ENCODE data around the gene ST7.
"Not testable (repeated sequence)": the region's sequence is repeated elsewhere in the genome, so short reads cannot be mapped to it uniquely, and the experiment has no call there.

The ST7 gene, protein sequence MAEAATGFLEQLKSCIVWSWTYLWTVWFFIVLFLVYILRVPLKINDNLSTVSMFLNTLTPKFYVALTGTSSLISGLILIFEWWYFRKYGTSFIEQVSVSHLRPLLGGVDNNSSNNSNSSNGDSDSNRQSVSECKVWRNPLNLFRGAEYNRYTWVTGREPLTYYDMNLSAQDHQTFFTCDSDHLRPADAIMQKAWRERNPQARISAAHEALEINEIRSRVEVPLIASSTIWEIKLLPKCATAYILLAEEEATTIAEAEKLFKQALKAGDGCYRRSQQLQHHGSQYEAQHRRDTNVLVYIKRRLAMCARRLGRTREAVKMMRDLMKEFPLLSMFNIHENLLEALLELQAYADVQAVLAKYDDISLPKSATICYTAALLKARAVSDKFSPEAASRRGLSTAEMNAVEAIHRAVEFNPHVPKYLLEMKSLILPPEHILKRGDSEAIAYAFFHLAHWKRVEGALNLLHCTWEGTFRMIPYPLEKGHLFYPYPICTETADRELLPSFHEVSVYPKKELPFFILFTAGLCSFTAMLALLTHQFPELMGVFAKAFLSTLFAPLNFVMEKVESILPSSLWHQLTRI

DNA sequence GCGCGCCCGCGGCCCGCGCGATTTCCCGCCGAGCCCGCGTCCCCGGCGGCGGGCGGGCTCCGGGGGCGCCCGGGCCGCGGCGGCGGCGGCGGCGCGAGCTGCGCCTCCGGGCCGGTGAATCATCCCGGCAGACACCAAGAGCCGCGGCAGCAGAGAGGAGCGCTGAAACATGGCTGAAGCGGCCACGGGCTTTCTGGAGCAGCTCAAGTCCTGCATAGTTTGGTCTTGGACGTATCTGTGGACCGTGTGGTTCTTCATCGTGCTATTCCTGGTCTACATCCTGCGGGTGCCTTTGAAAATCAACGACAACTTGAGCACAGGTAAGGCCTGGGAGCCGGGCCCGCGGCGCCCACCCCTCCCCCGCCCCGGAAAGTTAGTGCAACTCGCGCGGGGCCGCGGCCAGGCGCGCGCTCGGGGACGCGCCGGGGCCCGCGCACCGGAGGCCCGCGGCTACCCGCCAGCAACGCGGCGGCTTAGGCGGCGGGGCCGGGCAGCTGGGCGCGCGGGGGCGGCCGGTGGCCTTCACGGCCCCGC, at the start of gene ST7:
ST7 (plus strand) TSS at position 130 of the 534 bp plus-strand sequence; CDS start at position 170, 40 bp downstream.
- DNase-seq (ENCODE audit: low read depth) = peak; percentile 42

DNA sequence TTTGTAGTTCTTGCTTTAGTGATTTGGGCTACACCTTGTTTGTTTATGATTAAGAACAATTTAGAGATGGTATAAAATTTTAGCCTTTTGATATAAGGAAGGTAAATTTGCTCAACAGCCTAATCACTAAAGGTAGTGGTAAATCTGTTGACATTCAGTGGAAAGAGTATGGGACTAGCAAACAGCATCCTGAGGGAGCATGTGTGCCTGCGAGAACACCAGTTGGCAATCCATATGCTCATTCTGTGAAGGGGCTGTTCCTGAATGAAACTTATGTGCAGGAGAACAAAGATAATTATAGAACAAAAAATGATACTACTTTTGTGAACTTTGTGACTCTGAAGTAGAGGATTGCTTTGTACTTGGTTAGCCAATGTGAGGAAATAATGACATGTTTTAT, 46.9 kb upstream of the ST7 start:
- no peak for DNase-seq (ENCODE audit: low read depth)

DNA sequence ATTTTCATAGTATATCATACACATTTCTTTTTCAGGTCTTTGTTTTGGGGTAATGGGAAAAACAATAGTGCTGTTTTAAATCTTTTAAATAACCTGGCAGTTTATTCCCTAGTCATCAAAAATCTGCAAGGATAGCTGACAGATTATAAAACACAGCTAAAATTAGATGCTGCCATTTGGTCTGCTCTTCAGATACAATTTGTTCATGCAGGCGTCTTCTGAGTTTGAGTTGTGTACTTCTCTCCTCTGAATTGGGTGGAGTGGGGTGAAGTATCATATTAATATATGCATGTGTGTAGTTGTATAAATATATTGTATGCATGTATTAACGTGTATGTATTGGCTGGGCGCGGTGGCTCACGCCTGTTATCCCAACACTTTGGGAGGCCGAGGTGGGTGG, 42.9 kb upstream of the ST7 start:
- no peak for DNase-seq (ENCODE audit: low read depth)

DNA sequence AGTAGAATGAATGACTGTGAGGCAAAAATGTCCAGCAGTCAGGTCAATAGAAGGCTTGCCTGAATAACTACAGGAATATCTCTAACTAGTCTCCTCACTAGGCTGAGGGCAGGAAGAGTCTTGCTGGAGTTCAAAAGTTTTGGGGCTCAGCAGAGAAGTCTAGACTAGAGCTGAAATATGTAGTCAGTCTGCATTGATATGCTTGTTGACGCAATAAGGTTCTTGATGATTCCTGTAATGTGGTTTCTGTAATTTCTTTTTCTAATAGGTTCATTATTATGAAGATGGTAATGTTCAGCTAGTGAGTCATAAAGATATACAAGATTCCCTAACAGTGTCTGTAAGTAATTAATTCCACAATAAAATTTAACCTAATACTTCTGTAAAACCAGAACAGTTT, 41.5 kb upstream of the ST7 start:
- DNase-seq (ENCODE audit: low read depth) = no peak

DNA sequence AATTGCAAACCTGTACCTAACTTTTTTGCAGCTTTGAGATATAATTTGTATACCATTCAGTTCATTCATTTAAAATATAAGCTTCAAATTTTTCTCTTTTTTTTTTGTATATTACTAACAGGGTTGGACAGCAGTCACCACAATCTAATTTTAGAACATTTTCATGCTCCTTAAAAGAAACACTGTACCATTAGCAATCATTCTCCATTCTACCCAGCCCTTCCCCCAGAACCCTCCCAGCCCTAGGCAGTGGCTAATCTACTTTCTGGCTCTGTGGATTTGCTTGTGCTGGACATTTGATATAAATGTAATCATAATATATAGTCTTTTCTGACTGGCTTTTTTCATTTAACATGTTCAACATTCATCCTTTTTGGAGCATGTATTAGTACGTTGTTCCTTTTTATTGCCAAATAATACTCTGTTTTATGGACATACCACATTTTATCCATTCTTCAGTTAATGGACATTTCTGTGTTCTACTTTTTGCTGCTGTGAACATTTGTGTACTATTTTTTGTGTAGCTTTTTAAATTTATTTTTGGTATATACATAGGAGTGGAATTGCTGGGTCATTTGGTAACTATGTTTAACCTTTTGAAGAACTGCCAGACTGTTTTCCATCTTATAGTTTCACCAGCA, 40.9 kb upstream of the ST7 start:
- no peak for DNase-seq (ENCODE audit: low read depth)

DNA sequence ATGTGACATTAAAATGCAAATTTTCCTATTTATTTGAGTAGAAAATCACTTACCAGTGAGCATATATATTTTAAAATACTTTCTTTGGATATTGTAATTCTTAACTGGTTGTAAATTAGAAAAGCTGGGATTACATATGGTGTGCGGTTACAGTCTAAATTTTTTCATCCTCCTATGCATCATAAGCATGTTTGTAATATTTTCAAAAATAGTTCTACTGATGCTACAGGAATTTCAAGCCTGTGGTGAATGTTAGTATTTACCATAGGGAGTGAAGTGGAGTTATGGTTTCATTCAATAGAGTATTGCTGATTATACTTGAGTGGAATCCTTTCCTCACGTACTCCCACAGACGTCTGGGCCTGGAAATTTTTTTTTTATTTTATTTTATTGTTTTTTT, 34.6 kb upstream of the ST7 start:
- DNase-seq (ENCODE audit: low read depth) = no peak

DNA sequence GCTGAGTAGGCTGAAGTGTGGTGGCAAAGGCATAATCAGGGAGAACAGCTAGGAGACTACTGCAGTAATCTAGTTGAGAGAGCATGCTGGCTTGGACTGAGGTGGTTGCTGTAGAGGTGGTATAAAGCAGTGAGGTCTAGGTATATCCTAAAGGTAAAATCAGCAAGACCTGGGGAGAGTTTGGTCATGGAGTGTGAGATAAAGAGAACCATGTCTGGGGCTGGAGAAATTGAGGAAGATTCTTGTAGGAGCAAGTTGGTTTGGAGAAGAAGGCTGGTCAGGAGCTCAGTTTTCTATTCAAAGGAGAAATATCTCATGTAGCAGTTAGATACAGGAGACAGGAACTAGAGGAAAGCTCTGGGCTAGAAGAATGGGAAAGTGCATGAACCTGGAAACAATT, 32.9 kb upstream of the ST7 start:
- DNase-seq (ENCODE audit: low read depth) = no peak

DNA sequence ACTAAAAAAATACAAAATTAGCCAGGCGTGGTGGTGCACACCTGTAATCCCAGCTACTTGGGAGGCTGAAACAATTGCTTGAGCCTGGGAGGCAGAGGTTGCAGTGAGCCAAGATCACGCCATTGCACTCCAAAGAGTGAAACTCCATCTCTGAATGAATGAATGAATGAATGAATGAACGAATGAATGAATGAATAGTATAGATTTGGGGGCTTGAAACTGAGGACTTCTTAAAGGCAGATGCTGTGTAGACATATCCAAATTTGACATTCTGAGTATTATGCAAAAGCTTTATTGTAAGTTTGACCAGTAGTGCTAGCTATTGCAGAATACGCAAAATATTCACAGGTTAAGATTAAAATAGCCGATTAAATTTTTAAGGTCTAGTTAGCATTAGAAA, 30.8 kb upstream of the ST7 start:
- no peak for DNase-seq (ENCODE audit: low read depth)

DNA sequence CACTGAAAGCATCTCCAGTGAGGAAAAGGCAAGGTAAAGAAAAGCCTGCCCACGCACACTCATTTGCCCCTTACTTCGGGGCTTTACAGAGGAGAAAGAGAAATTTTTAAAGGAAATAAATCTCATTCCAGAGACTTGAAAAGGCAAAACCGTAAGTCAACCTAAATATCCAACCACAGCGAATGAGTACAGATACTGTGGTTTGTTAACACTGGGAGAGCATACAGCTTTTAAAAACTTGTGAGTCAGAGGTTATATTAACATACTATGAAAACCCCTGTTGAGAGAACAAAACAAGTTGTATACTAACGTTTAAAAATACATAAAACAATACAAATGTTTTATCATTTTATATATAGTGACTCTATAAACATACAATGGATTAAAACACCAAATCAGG, 28.6 kb upstream of the ST7 start:
- no peak for DNase-seq (ENCODE audit: low read depth)

DNA sequence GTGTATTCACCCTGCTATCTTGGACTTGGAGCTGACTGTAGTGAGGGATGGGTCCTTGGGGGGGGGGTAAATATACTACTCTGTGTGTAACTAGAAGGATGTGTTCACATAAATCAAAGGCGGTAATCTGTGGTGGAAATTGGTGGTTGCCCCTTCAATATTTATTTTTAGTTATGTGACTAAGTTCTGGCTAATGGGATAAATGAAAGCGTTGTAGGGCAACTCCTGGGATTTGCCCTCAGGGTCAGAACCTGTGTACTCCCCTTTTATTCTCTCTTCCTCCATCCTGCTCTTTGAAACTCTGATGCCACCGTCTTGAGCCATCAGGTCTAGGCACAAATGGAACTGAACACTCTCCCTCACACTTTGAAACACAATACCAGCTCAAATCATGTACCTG, 24.3 kb upstream of the ST7 start:
- no peak for DNase-seq (ENCODE audit: low read depth)

DNA sequence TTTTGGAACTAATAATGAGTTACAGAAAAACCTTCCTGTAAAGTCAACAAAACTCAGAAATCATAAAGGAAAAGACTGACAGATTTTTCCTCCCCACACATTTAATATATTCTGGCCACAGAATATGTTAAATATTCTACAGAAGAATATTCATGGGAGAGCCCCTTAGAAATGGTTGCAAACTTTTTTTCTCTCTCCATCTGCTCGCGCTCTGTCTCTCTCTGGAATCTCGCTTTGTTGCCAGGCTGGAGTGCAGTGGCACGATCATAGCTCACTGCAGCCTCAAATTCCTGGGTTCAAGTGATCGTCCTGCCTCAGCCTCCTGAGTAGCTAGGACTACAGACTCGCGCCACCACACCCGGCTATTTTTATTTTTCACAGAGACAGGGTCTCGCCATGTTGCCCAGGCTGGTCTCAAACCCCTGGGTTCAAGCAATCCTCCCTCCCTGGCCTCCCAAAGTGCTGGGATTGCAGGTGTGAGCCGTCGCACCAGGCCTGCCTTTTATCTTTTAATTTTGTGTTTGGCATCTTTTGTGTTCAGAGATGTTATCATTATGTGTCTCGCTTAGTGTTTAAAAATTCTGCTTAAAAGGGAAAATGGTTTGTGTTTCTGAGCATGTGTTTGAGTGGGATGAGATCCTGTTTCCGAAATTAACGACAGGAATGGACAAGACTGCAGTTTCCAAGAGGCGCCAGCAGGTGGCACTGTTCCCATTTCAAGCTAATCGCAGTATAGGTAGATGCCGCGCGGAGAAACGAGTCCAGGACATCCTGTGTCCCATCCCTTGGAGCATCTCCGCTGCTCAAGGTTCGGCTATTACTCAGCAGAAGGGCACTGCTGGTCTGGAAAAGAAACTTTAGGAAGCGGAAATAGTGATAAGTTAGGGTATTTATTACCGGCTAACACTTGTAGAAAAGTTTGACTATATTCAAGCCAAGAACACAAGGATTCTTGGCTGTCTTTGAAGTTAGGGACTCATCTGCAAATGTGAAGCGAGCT, 23.1 kb upstream of the ST7 start:
- peak; percentile 55 for DNase-seq (ENCODE audit: low read depth)

DNA sequence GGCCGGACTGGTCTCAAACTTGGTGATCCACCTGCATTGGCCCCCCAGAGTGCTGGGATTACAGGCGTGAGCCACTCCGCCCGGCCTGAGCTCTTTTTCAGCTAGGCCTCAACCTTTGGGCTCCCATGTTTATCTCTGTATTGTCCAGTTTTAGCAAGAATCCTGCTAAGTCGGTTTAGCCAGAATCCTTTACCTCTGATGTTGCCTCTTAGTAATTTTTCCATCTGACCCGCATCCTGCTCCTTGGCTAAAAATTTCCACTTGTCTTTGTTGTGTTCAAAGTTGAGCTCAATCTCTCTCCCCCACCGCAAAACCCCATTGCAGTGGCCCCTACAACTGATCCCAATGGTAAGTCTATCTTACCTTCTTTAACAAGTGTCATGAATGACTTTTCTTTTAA, 20.7 kb upstream of the ST7 start:
- DNase-seq (ENCODE audit: low read depth) = no peak

DNA sequence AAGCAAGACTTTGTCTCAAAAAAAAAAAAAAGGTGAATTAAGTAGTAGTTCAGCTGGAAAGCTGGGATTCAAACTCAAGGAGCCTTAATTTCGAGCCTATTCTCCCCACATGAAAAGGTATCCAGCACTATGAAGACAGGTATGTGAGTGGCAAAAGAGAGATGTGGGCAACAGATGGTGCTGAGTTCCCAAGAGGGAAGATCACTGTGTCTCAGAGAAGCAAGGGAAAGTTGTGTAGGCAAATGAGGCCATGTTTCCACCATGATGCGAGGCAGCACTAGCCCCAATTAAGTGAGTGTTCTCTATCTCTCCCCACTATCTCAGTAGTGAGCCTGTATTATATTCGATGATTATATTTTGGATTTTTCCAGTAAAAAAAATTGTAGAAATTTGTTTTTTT, 19.8 kb upstream of the ST7 start:
- DNase-seq (ENCODE audit: low read depth) = no peak

DNA sequence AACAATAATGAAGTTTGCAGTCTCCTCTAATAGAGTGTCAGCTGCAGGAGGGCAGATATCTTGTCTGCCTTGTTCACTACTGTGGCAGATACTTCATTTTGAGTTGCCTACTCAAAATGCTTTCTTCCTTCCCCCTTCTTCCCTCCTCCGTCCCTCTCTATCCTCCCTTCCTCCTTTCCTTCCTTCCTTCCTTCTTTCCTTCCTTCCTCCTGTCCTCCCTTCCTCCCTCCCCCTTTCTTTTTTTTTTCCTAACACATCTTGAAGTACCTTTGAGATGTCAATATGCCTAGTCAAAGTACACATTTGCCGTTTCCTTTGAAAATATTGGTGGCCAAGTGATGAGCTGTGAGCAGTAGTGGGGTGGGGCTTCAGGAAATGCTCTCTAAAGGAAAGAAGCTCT, 18.7 kb upstream of the ST7 start:
- no peak for DNase-seq (ENCODE audit: low read depth)

DNA sequence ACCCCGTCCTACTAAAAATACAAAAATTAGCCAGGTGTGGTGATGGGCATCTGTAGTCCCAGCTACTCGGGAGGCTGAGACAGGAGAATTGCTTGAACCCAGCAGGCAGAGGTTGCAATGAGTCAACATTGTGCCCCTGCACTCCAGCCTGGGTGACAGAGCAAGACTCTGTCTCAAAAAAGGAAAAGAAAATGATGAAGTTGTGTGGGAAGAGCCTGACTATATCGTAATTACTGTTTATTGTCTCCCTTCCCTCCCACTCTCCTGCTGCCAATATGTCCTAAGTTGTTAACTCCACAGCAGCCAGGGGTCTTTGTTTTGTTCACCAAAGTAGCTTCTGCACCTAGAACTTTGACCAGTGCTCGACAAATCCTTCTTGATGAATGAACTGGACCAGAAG, 16.5 kb upstream of the ST7 start:
- DNase-seq (ENCODE audit: low read depth) = not testable (repeated sequence)

DNA sequence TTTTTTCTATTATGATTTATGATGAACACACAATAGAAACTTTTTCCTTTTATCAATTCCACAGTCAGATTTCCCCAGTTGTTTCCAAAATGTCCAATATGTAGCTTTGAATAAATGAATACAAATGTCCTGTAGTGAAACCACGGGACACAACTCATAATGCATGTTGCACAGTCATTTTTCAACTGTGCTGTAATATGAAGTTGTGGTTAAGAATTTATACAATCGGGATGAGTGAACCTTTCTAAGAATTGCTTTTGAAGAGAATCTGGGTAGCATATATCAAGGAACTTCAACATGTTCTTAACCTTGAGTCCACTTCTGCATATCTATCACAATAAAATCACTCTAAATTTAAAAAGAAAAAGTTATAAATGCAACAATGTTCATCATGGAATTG, 14.6 kb upstream of the ST7 start:
- no peak for DNase-seq (ENCODE audit: low read depth)

DNA sequence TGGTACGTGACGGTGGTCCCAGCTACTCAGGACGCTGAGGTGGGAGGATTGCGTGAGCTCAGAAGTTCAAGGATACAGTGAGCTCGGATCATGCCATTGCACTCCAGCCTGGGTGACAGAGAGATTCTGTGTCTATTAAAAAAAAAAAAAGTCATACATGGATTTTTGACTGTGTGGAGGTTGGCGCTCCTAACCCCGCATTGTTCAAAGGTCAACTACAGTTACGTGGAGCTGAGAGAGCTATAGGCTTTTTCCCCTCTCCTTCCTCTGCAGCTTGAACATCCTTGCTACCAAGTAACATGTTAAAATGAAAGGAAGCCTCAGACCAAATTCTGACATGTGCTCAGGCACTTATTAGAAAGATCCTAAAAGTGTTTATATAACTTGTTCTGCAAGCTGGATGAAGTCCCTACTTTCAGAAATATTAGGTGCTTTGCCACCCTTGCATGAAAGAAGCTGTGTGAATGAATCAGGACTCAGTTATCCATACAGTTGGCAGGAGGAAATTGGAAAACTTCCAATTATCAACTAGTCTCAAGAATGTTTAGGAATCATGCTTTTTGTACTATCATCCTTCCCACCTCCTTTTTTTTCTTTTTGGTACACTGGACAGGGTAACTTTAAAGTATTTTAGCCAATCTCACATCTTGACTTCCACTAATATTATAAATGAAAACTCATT, 12.5 kb upstream of the ST7 start:
- no peak for DNase-seq (ENCODE audit: low read depth)

DNA sequence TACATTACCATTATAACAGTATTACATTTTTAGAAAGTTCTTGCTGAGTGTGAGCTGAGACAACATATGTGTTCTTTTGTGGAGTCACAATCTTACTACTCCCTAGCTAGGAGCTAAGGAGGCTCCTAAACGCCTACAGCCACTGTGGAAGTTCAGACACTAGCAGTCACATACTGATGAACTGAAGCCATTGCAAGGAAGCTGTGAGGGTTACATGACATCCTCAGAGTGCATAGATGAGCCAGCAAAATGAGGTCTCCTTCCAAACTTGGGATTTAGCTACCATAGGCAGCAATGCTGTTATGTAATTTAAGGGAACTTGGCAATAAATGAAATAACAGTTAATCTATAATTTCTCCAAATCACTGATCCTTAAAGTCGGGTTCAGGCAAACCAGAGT, 10.8 kb upstream of the ST7 start:
- DNase-seq (ENCODE audit: low read depth) = no peak

DNA sequence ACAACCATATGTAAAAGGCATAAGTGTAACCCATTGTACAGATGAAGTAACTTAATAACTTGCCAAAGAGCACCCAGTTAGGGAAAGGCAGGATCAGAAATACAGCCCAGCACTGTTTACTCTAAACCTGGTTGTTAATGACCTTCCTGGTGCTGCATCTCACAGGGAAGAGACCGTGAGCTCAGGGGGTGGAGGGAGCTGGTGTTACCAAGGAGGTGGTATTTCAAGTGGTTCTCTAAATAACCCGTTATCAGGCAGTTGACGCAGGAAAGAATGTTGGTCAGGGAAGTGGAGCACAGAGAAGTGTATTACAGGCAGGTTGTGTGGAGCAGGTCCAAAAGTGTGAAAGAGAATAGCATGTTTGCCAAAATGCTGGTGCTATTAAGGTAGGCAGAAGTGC, 4.4 kb upstream of the ST7 start:
- DNase-seq (ENCODE audit: low read depth) = no peak

DNA sequence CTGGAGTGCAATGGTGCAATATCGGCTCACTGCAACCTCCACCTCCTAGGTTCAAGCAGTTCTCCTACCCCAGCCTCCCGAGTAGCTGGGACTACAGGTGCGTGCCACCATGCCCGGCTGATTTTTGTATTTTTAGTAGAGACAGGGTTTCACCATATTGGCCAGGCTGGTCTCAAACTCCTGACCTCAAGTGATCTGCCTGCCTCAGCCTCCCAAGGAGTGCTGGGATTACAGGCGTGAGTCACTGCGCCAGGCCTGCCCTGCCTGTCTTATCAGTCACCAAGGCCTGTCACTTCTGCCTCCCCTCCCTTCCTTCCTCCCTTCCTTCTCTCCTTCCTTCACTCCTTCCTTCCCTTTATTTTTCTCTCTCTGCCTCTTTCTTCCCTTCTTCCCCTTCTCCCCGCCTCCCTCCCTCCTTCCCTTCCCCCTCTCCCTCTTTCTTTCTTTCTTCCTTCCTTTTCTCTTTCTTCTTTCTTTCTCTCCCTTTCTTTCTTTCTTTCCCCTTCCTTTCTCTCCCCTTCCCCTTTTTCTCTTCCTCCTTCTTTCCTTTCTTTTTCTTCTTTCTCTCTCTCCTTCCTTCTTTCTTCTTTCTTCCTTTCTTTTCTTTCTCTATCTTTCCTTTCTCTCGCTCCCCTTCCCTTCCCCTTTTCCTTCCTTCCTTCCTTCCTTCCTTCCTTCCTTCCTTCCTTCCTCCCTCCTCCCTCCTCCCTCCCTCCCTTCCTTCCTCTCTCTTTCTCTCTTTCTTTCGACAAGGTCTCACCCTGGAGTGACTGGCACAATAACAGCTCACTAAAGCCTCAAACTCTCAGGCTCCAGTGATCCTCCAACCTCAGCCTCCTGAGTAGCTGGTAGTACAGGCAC, 3.1 kb upstream of the ST7 start:
- DNase-seq (ENCODE audit: low read depth) = no peak

All from stimulated activated CD8-positive, alpha-beta memory T cell treated with anti-CD3 and anti-CD28 coated beads, Interleukin-15, amount 100 ng/mL, for 24 hours (primary cell).